Measurements from ENCODE around the gene C14orf119. TPM values are rescaled to one million over a fixed set of nuclear protein-coding genes. Genes with fewer than 3 reads are reported as not detected.

Gene C14orf119
- total RNA-seq, 1 experiment from 2014 or later: 54.5 TPM

- ChIA-PET CTCF (no interaction called here), POLR2A (ENCODE audit: low non-redundant PET) (no interaction called here)
- no peak for TF ChIP-seq CTCF (conservative IDR thresholded peaks at IDR 0.05; ENCODE audit: low read depth, low read length)
- TF ChIP-seq EZH2 (IDR thresholded peaks at IDR 0.05; ENCODE audit: borderline replicate concordance, low read depth, low read length, poor library complexity, severe bottlenecking): no peak
- intact Hi-C loops (cut with micrococcal nuclease; ENCODE audit: unreplicated experiment): loop anchor here (10.0 kb wide), 1 partner anchor 167 kb away; no protein-coding TSS in a partner anchor
- no peak overlapping the region for H3K4me3 ChIP-seq (ENCODE audit: low read depth, low read length, poor library complexity, severe bottlenecking)
- peaks cover 23% of the 10 kb centered on the region for H3K4me1 ChIP-seq (ENCODE audit: insufficient read depth, low read length, poor library complexity, severe bottlenecking)
- BruUV-seq (replicated peaks): no TSS peak
- H3K27ac ChIP-seq (ENCODE audit: low read depth, low read length, poor library complexity, severe bottlenecking): no peak overlapping the region
- no peaks in the 10 kb centered on the region for H3K36me3 ChIP-seq (ENCODE audit: insufficient read depth, low read length, poor library complexity, severe bottlenecking)
- no peaks in the 10 kb centered on the region for H3K27me3 ChIP-seq (replicated peaks; ENCODE audit: insufficient read depth, low read depth, low read length, poor library complexity)
- no peaks in the 10 kb centered on the region for H3K9me3 ChIP-seq (ENCODE audit: low read depth, low read length, poor library complexity, severe bottlenecking)
- DNase-seq (ENCODE audit: low spot score): no peak
These were observed 32.6 kb downstream of the C14orf119 start for GRCh38 chr14:23127861-23128260.

GRCh38 chr14:23128969-23129758, 33.9 kb downstream of the C14orf119 start:
- intact Hi-C loops (cut with micrococcal nuclease; ENCODE audit: unreplicated experiment): loop anchor here (10.0 kb wide), 1 partner anchor 166 kb away; no protein-coding TSS in a partner anchor
- ChIA-PET CTCF (interaction anchor here (0.8 kb wide), 1 partner anchor 8 kb away, joined by 5 read pairs; no protein-coding TSS in a partner anchor), POLR2A (ENCODE audit: low non-redundant PET) (no interaction called here)
- H3K27me3 ChIP-seq (replicated peaks; ENCODE audit: insufficient read depth, low read depth, low read length, poor library complexity): no peaks in the 10 kb centered on the region
- TF ChIP-seq EZH2 (IDR thresholded peaks at IDR 0.05; ENCODE audit: borderline replicate concordance, low read depth, low read length, poor library complexity, severe bottlenecking) (no peak), CTCF (conservative IDR thresholded peaks at IDR 0.05; ENCODE audit: low read depth, low read length) (no peak)
- DNase-seq (ENCODE audit: low spot score): no peak
- peaks cover 10% of the 10 kb centered on the region for H3K4me1 ChIP-seq (ENCODE audit: insufficient read depth, low read length, poor library complexity, severe bottlenecking)
- H3K9me3 ChIP-seq (ENCODE audit: low read depth, low read length, poor library complexity, severe bottlenecking): no peaks in the 10 kb centered on the region
- H3K4me3 ChIP-seq (ENCODE audit: low read depth, low read length, poor library complexity, severe bottlenecking): no peak overlapping the region
- no peak overlapping the region for H3K27ac ChIP-seq (ENCODE audit: low read depth, low read length, poor library complexity, severe bottlenecking)
- H3K36me3 ChIP-seq (ENCODE audit: insufficient read depth, low read length, poor library complexity, severe bottlenecking): no peaks in the 10 kb centered on the region
- BruUV-seq (replicated peaks): no TSS peak

- Histone ChIP-seq H3K27me3 (replicated peaks; ENCODE audit: insufficient read depth, low read depth, low read length, poor library complexity) (no peaks in the 10 kb centered on the region), H3K4me1 (ENCODE audit: insufficient read depth, low read length, poor library complexity, severe bottlenecking) (peaks cover 4% of the 10 kb centered on the region), H3K36me3 (ENCODE audit: insufficient read depth, low read length, poor library complexity, severe bottlenecking) (no peaks in the 10 kb centered on the region), H3K27ac (ENCODE audit: low read depth, low read length, poor library complexity, severe bottlenecking) (no peak overlapping the region), H3K9me3 (ENCODE audit: low read depth, low read length, poor library complexity, severe bottlenecking) (no peaks in the 10 kb centered on the region), H3K4me3 (ENCODE audit: low read depth, low read length, poor library complexity, severe bottlenecking) (no peak overlapping the region)
- POLR2A ChIA-PET (ENCODE audit: low non-redundant PET): no interaction called here
- no TSS peak for BruUV-seq (replicated peaks)
- CTCF ChIA-PET: interaction anchor here (0.5 to 0.8 kb wide), 2 partner anchors 9 to 159 kb away, joined by 3 to 5 read pairs; no protein-coding TSS in a partner anchor
- no peak for DNase-seq (ENCODE audit: low spot score)
- intact Hi-C loops (cut with micrococcal nuclease; ENCODE audit: unreplicated experiment): loop anchor here (10.0 kb wide), 1 partner anchor 165 kb away; no protein-coding TSS in a partner anchor
- TF ChIP-seq EZH2 (IDR thresholded peaks at IDR 0.05; ENCODE audit: borderline replicate concordance, low read depth, low read length, poor library complexity, severe bottlenecking) (no peak), CTCF (conservative IDR thresholded peaks at IDR 0.05; ENCODE audit: low read depth, low read length) (no peak)
These were observed 34.5 kb downstream of the C14orf119 start for GRCh38 chr14:23129759-23130316.

Data from A673 (cell line).